ENCODE results near the gene PRKN.

The PRKN gene

GRCh38 chr6:162528538-162528937 is 199.0 kb downstream of the PRKN start:
- no peak for DNase-seq (ENCODE audit: low spot score)
- no peak for TF ChIP-seq CTCF (IDR thresholded peaks at IDR 0.05; ENCODE audit: extremely low read depth, insufficient read depth, missing control alignments)
- in situ Hi-C loops (cut with MboI; ENCODE audit: low pct_unique_long_range_greater_than_20kb, low sequenced_read_pairs, unreplicated experiment) = no loop called here

GRCh38 chr6:162526960-162527359 is 200.6 kb downstream of the PRKN start:
- no peak for TF ChIP-seq CTCF (IDR thresholded peaks at IDR 0.05; ENCODE audit: extremely low read depth, insufficient read depth, missing control alignments)
- DNase-seq (ENCODE audit: low spot score) = no peak
- in situ Hi-C loops (cut with MboI; ENCODE audit: low pct_unique_long_range_greater_than_20kb, low sequenced_read_pairs, unreplicated experiment) = no loop called here

- DNase-seq (ENCODE audit: low spot score) = no peak
- TF ChIP-seq CTCF (IDR thresholded peaks at IDR 0.05; ENCODE audit: extremely low read depth, insufficient read depth, missing control alignments) = no peak
- in situ Hi-C loops (cut with MboI; ENCODE audit: low pct_unique_long_range_greater_than_20kb, low sequenced_read_pairs, unreplicated experiment) = no loop called here
Measured at GRCh38 chr6:162525181-162525580, 202.4 kb downstream of the PRKN start.

- in situ Hi-C loops (cut with MboI; ENCODE audit: low pct_unique_long_range_greater_than_20kb, low sequenced_read_pairs, unreplicated experiment) = no loop called here
- no peak for DNase-seq (ENCODE audit: low spot score)
- no peak for TF ChIP-seq CTCF (IDR thresholded peaks at IDR 0.05; ENCODE audit: extremely low read depth, insufficient read depth, missing control alignments)
Measured at GRCh38 chr6:162512744-162513143, 214.8 kb downstream of the PRKN start.

GRCh38 chr6:162497389-162497788 is 230.2 kb downstream of the PRKN start:
- TF ChIP-seq CTCF (IDR thresholded peaks at IDR 0.05; ENCODE audit: extremely low read depth, insufficient read depth, missing control alignments) = no peak
- in situ Hi-C loops (cut with MboI; ENCODE audit: low pct_unique_long_range_greater_than_20kb, low sequenced_read_pairs, unreplicated experiment) = no loop called here
- DNase-seq (ENCODE audit: low spot score) = no peak

GRCh38 chr6:162493917-162494316 is 233.6 kb downstream of the PRKN start:
- DNase-seq (ENCODE audit: low spot score) = no peak
- TF ChIP-seq CTCF (IDR thresholded peaks at IDR 0.05; ENCODE audit: extremely low read depth, insufficient read depth, missing control alignments) = no peak
- in situ Hi-C loops (cut with MboI; ENCODE audit: low pct_unique_long_range_greater_than_20kb, low sequenced_read_pairs, unreplicated experiment) = no loop called here

GRCh38 chr6:162491637-162492036 is 235.9 kb downstream of the PRKN start:
- in situ Hi-C loops (cut with MboI; ENCODE audit: low pct_unique_long_range_greater_than_20kb, low sequenced_read_pairs, unreplicated experiment) = no loop called here
- DNase-seq (ENCODE audit: low spot score) = no peak
- TF ChIP-seq CTCF (IDR thresholded peaks at IDR 0.05; ENCODE audit: extremely low read depth, insufficient read depth, missing control alignments) = no peak
